GF-D8 (cell line): ENCODE data around the gene NXPH4.

Source experiments
- DNase-seq: peaks from one replicate; lab custom pipeline; 2025; lab: John Stamatoyannopoulos, UW

The NXPH4 gene

GRCh38 chr12:57232156-57232756 is 15.7 kb downstream of the NXPH4 start:
- no peak for DNase-seq

- no peak for DNase-seq
These were observed 17.0 kb downstream of the NXPH4 start for GRCh38 chr12:57233357-57234232.

- no peak for DNase-seq
These were observed 17.6 kb downstream of the NXPH4 start for GRCh38 chr12:57234233-57234570.

GRCh38 chr12:57234571-57235016 is 18.0 kb downstream of the NXPH4 start:
- DNase-seq, result no peak

- no peak for DNase-seq
These were observed 18.6 kb downstream of the NXPH4 start for GRCh38 chr12:57235017-57235727.

- DNase-seq, result no peak
These were observed 19.1 kb downstream of the NXPH4 start for GRCh38 chr12:57235728-57236131.

GRCh38 chr12:57236201-57236924 is 19.8 kb downstream of the NXPH4 start:
- DNase-seq, result no peak

GRCh38 chr12:57236925-57237595 is 20.5 kb downstream of the NXPH4 start:
- DNase-seq, result no peak

GRCh38 chr12:57237596-57237931 is 21.0 kb downstream of the NXPH4 start:
- no peak for DNase-seq

GRCh38 chr12:57237932-57238853 is 21.6 kb downstream of the NXPH4 start:
- DNase-seq, result no peak

GRCh38 chr12:57238854-57239554 is 22.4 kb downstream of the NXPH4 start:
- peak; percentile 36 for DNase-seq

- DNase-seq, result no peak
These were observed 23.0 kb downstream of the NXPH4 start for GRCh38 chr12:57239587-57240065.

- peak; percentile 17 for DNase-seq
These were observed 23.7 kb downstream of the NXPH4 start for GRCh38 chr12:57240066-57240921.

- DNase-seq, result no peak
These were observed 24.4 kb downstream of the NXPH4 start for GRCh38 chr12:57240926-57241401.

GRCh38 chr12:57241402-57242310 is 25.1 kb downstream of the NXPH4 start:
- DNase-seq, result no peak

GRCh38 chr12:57242329-57242690 is 25.7 kb downstream of the NXPH4 start:
- no peak for DNase-seq

GRCh38 chr12:57242691-57243454 is 26.3 kb downstream of the NXPH4 start:
- peak; percentile 26 for DNase-seq
